Hepatocyte (in vitro differentiated cells): ENCODE data around the gene PCDHGB4. TPM values are rescaled to one million over a fixed set of nuclear protein-coding genes. Genes with fewer than 3 reads are reported as not detected.
A peak's percentile ranks its signal among the peaks of the same experiment; 100 is the strongest.
"Not testable (repeated sequence)": the region's sequence is repeated elsewhere in the genome, so short reads cannot be mapped to it uniquely, and the experiment has no call there.

Source experiments
- DNase-seq: peaks from one replicate; pipeline ENCODE4 v3.0.0-alpha.2; 2016; ENCODE audit warnings: low spot score
- H2AFZ ChIP-seq: fragments of 200-600 bp; sonication (generic); 2 replicates; pipeline ENCODE4 v1.6.0; 2016; ENCODE audit warnings: antibody characterized with exemption, mild to moderate bottlenecking
- H3K27ac ChIP-seq: fragments of 200-600 bp; sonication (generic); 2 replicates; pipeline ENCODE4 v1.5.1; 2016; ENCODE audit warnings: mild to moderate bottlenecking
- H3K27me3 ChIP-seq: fragments of 200-600 bp; sonication (generic); 2 replicates; pipeline ENCODE4 v1.6.1; 2016
- H3K36me3 ChIP-seq: fragments of 200-600 bp; sonication (generic); replicated peaks from 2 replicates; pipeline ENCODE4 v1.5.1; 2016; ENCODE audit warnings: low read depth; ENCODE audit not compliant: insufficient read depth
- H3K4me1 ChIP-seq: fragments of 200-600 bp; sonication (generic); 2 replicates; pipeline ENCODE4 v1.5.1; 2016; ENCODE audit warnings: mild to moderate bottlenecking, moderate library complexity; ENCODE audit not compliant: insufficient read depth
- H3K4me2 ChIP-seq: fragments of 200-600 bp; sonication (generic); 2 replicates; pipeline ENCODE4 v1.6.0; 2016
- H3K4me3 ChIP-seq: fragments of 200-600 bp; sonication (generic); 2 replicates; pipeline ENCODE4 v1.5.1; 2016; ENCODE audit warnings: mild to moderate bottlenecking
- H3K79me2 ChIP-seq: fragments of 200-600 bp; sonication (generic); 2 replicates; pipeline ENCODE4 v1.6.0; 2017; ENCODE audit warnings: mild to moderate bottlenecking
- H3K9me2 ChIP-seq: fragments of 200-600 bp; sonication (generic); replicated peaks from 2 replicates; pipeline ENCODE4 v1.6.0; 2017; ENCODE audit warnings: mild to moderate bottlenecking; ENCODE audit not compliant: insufficient read depth
- H3K9me3 ChIP-seq: fragments of 200-600 bp; sonication (generic); 2 replicates; pipeline ENCODE4 v1.5.1; 2016; ENCODE audit warnings: low read depth, mild to moderate bottlenecking
- H4K20me1 ChIP-seq: fragments of 200-600 bp; sonication (generic); 2 replicates; pipeline ENCODE4 v1.6.0; 2016; ENCODE audit warnings: mild to moderate bottlenecking; ENCODE audit not compliant: insufficient read depth, poor library complexity, severe bottlenecking
- CTCF ChIP-seq: fragments of 200-600 bp; sonication (generic); IDR thresholded peaks from 2 replicates; pipeline ENCODE4 v1.5.1; 2016; ENCODE audit warnings: antibody characterized with exemption, mild to moderate bottlenecking; ENCODE audit not compliant: poor library complexity
- EZH2 ChIP-seq: fragments of 200-600 bp; sonication (generic); IDR thresholded peaks from 2 replicates; pipeline ENCODE4 v1.6.1; 2016; ENCODE audit warnings: antibody characterized with exemption, mild to moderate bottlenecking, borderline replicate concordance
- EZH2phosphoT487 ChIP-seq: fragments of 200-600 bp; sonication (generic); IDR thresholded peaks from one replicate; pipeline ENCODE4 v1.6.1; 2018; ENCODE audit warnings: antibody characterized with exemption, mild to moderate bottlenecking, low read depth, moderate library complexity; ENCODE audit not compliant: unreplicated experiment, severe bottlenecking
- WGBS: methylation state at CpG from one replicate; pipeline ENCODE4 v1.1.6; 2016; ENCODE audit warnings: low lambda C conversion rate; ENCODE audit errors: missing lambda C conversion rate; 5-methylcytosine and 5-hydroxymethylcytosine counted together
- polyA plus RNA-seq: library from polyadenylated mRNA; unstranded; fragments of >200 nt; fragmentation: Nextera tagmentation; extraction: Ambion mirVana; gene quantifications from 2 replicates; pipeline ENCODE4 v1.2.1, GENCODE V29; 2016
- total RNA-seq: library from RNA; depleted of rRNA; stranded (reverse); fragments of >200 nt; gene quantifications from 2 replicates; pipeline ENCODE4 v1.2.3, GENCODE V29; 2014

The PCDHGB4 gene
- total RNA-seq (20.0 and 20.9 TPM in 2 replicates), polyA plus RNA-seq (14.2 and 17.9 TPM in 2 replicates)

DNA sequence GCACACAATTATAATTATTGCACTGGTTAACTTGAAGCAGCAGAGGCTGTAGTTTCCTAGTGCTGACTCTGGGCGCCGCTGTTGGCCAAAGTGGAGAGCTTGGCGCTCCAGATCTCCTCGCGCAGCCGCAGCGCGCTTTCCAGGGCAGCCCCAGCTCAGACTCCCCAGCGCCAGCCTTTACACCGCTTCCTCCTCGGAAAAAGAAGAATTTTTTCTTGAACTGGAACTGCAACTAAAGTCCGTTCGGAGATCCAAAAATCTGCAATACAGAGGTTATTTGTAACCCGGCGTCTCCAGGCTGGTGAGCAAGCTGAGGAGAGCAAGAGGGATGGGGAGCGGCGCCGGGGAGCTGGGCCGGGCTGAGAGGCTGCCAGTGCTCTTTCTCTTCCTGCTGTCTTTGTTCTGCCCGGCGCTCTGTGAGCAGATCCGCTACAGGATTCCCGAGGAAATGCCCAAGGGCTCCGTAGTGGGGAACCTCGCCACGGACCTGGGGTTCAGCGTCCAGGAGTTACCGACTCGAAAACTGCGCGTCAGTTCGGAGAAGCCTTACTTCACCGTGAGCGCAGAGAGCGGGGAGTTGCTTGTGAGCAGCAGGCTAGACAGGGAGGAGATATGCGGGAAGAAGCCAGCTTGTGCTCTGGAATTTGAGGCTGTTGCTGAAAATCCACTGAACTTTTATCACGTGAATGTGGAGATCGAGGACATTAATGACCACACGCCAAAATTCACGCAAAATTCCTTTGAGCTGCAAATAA is at the start of gene PCDHGB4:
TSS of gene PCDHGB4 (plus strand) at position 142 of the 755 bp plus-strand sequence. CDS start at position 329, 187 bp downstream.
- DNase-seq: peak; percentile 63
- peak within 1 kb of the TSS; percentile 69 for H3K4me2 ChIP-seq
- 29% methylated on average over 22 of the region's 40 CpGs for WGBS

DNA sequence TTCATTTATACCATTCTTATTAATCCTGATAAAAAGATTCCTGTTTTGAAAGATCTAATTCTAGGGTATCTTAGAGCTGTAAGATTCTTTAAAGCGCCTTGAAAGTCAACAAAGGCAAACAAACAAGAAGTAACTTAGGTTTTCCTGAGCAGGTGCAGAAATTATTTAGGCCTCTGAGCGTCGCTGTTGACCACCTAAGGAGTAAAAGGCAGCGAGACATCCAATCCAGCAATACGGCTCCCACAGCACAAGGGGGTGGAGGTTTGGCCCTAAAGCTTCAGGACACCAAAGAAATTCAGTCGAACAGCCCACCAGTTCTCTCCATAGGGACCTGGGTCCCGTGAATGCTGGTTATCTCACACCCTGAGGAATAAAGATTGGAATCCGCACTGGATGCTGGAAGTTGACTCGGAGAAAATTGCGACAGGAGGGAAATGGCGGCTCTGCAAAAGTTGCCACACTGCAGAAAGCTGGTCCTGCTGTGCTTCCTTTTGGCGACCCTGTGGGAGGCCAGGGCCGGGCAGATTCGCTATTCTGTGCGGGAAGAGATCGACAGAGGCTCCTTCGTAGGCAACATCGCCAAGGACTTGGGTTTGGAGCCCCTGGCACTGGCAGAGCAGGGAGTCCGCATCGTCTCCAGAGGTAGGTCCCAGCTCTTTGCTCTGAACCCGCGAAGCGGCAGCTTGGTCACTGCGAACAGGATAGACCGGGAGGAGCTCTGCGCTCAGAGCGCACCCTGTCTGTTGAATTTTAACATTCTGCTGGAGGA is 48.8 kb upstream of the PCDHGB4 start, which contains the start of gene PCDHGA2:
TSS of gene PCDHGA2 (plus strand) at position 223 of the 769 bp plus-strand sequence.
- Histone ChIP-seq H3K4me1 (no peaks in the 10 kb centered on the region), H3K27me3 (no peaks in the 10 kb centered on the region), H3K36me3 (no peaks in the 10 kb centered on the region), H3K9me3 (peaks cover 3% of the 10 kb centered on the region), H4K20me1 (no peaks in the 10 kb centered on the region), H3K9me2 (no peaks in the 10 kb centered on the region), H2AFZ (no peak within 1 kb of the TSS), H3K4me2 (no peak within 1 kb of the TSS), H3K4me3 (no peak within 1 kb of the TSS), H3K27ac (no peak within 1 kb of the TSS), H3K79me2 (no peaks in the 10 kb centered on the region)
- no peak for TF ChIP-seq CTCF
- no peak for DNase-seq
- WGBS: 84% methylated on average over 27 of the region's 27 CpGs

More for the DNA sequence above, at the start of gene PCDHGB4:
- not testable (repeated sequence) for H3K27me3 ChIP-seq, H4K20me1 ChIP-seq, H3K4me3 ChIP-seq, H3K4me1 ChIP-seq, H3K79me2 ChIP-seq, H3K36me3 ChIP-seq, H2AFZ ChIP-seq, H3K9me2 ChIP-seq
- peak within 1 kb of the TSS; percentile 82 for H3K27ac ChIP-seq
- TF ChIP-seq CTCF: peak; percentile 62
- H3K9me3 ChIP-seq: peaks cover 28% of the 10 kb centered on the region

DNA sequence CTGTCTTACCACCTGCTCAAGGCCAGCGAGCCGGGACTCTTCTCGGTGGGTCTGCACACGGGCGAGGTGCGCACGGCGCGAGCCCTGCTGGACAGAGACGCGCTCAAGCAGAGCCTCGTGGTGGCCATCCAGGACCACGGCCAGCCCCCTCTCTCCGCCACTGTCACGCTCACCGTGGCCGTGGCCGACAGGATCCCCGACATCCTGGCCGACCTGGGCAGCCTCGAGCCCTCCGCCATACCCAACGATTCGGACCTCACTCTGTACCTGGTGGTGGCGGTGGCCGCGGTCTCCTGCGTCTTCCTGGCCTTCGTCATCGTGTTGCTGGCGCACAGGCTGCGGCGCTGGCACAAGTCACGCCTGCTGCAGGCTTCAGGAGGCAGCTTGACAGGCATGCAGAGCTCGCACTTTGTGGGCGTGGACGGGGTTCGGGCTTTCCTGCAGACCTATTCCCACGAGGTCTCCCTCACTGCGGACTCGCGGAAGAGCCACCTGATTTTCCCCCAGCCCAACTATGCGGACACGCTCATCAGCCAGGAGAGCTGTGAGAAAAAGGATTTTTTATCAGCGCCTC is 46.6 kb upstream of the PCDHGB4 start:
- H3K9me3 ChIP-seq, H4K20me1 ChIP-seq, DNase-seq, H3K27me3 ChIP-seq, H2AFZ ChIP-seq, H3K4me1 ChIP-seq, H3K36me3 ChIP-seq, H3K4me3 ChIP-seq, H3K79me2 ChIP-seq, H3K4me2 ChIP-seq, H3K27ac ChIP-seq, H3K9me2 ChIP-seq: not testable (repeated sequence)
- 95% methylated on average over 29 of the region's 45 CpGs for WGBS

- no peaks in the 10 kb centered on the region for H3K36me3 ChIP-seq
- no peaks in the 10 kb centered on the region for H3K27me3 ChIP-seq
- H3K4me2 ChIP-seq: no peak overlapping the region
- no peaks in the 10 kb centered on the region for H3K9me2 ChIP-seq
- TF ChIP-seq EZH2 (no peak), CTCF (no peak), EZH2phosphoT487 (no peak)
- DNase-seq: no peak
- H3K4me3 ChIP-seq: no peak overlapping the region
- no peaks in the 10 kb centered on the region for H3K79me2 ChIP-seq
- H4K20me1 ChIP-seq: no peaks in the 10 kb centered on the region
- no peaks in the 10 kb centered on the region for H3K4me1 ChIP-seq
- no peak overlapping the region for H3K27ac ChIP-seq
- 54% methylated on average over 1 of the region's 1 CpG for WGBS
- no peak overlapping the region for H2AFZ ChIP-seq
- H3K9me3 ChIP-seq: no peaks in the 10 kb centered on the region
Measured at GRCh38 chr5:141342773-141343172, 44.7 kb upstream of the PCDHGB4 start.
